Trophoblast cell (in vitro differentiated cells and primary cell): ENCODE data around the gene DERL2.

Experiments used
- DNase-seq, 2 donors: peaks; one replicate each; pipeline ENCODE4 v3.0.0-alpha.2; 2016
- H2AFZ ChIP-seq: 2 replicates; pipeline ENCODE4 v1.6.1; 2013; ENCODE audit warnings: low read length, moderate library complexity, mild to moderate bottlenecking; ENCODE audit not compliant: insufficient read depth, poor library complexity
- H2AK5ac ChIP-seq: 2 replicates; pipeline ENCODE4 v1.6.1; 2013; ENCODE audit warnings: mild to moderate bottlenecking, low read length
- H2BK120ac ChIP-seq: 2 replicates; pipeline ENCODE4 v1.6.1; 2013; ENCODE audit warnings: low read length, mild to moderate bottlenecking, moderate library complexity; ENCODE audit not compliant: insufficient read depth, poor library complexity
- H2BK12ac ChIP-seq: 2 replicates; pipeline ENCODE4 v1.6.1; 2013; ENCODE audit warnings: mild to moderate bottlenecking, low read length, moderate library complexity
- H2BK5ac ChIP-seq: 2 replicates; pipeline ENCODE4 v1.6.1; 2013; ENCODE audit warnings: low read length, low read depth, moderate library complexity, mild to moderate bottlenecking; ENCODE audit not compliant: poor library complexity
- H3K14ac ChIP-seq: 2 replicates; pipeline ENCODE4 v1.6.1; 2013; ENCODE audit warnings: mild to moderate bottlenecking, low read length
- H3K18ac ChIP-seq: 2 replicates; pipeline ENCODE4 v1.6.1; 2013; ENCODE audit warnings: mild to moderate bottlenecking, low read length
- H3K23ac ChIP-seq: 2 replicates; pipeline ENCODE4 v1.6.1; 2013; ENCODE audit warnings: low read length
- H3K27ac ChIP-seq: 2 replicates; pipeline ENCODE4 v1.5.1; 2013; ENCODE audit warnings: low read depth, mild to moderate bottlenecking, inconsistent platforms, low read length, moderate library complexity
- H3K27me3 ChIP-seq: 2 replicates; pipeline ENCODE4 v1.6.1; 2013; ENCODE audit warnings: inconsistent platforms, mild to moderate bottlenecking, low read length, moderate library complexity; ENCODE audit not compliant: insufficient read depth
- H3K36me3 ChIP-seq, 2 experiments: 1 replicate in 1 of 2; 2 replicates in 1 of 2; pipeline ENCODE4 v1.6.1; 2013; ENCODE audit warnings: low read length in 2 of 2, mild to moderate bottlenecking in 2 of 2, moderate library complexity in 1 of 2; ENCODE audit not compliant: insufficient read depth in 2 of 2, control insufficient read depth in 1 of 2
- H3K4ac ChIP-seq: 2 replicates; pipeline ENCODE4 v1.6.1; 2013; ENCODE audit warnings: low read depth, mild to moderate bottlenecking, low read length, moderate library complexity
- H3K4me1 ChIP-seq, 2 experiments: 1 replicate in 1 of 2; 2 replicates in 1 of 2; pipeline ENCODE4 v1.6.1; 2013; ENCODE audit warnings: low read length in 2 of 2, mild to moderate bottlenecking in 2 of 2, moderate library complexity in 1 of 2; ENCODE audit not compliant: insufficient read depth in 2 of 2, control insufficient read depth in 1 of 2
- H3K4me2 ChIP-seq: 2 replicates; pipeline ENCODE4 v1.6.1; 2013; ENCODE audit warnings: inconsistent platforms, mild to moderate bottlenecking, low read length, moderate library complexity
- H3K4me3 ChIP-seq: 2 replicates; pipeline ENCODE4 v1.5.1; 2013; ENCODE audit warnings: mild to moderate bottlenecking, low read depth, low read length, inconsistent platforms
- H3K79me1 ChIP-seq: one replicate; pipeline ENCODE4 v1.6.1; 2013; ENCODE audit warnings: low read length
- H3K79me2 ChIP-seq: 2 replicates; pipeline ENCODE4 v1.6.1; 2013; ENCODE audit warnings: low read length, mild to moderate bottlenecking; ENCODE audit not compliant: control insufficient read depth, insufficient read depth, poor library complexity
- H3K9ac ChIP-seq: 2 replicates; pipeline ENCODE4 v1.6.1; 2013; ENCODE audit warnings: mild to moderate bottlenecking, low read length
- H3K9me3 ChIP-seq: 2 replicates; pipeline ENCODE4 v1.6.1; 2013; ENCODE audit warnings: low read depth, mild to moderate bottlenecking, control low read depth, inconsistent platforms, low read length; ENCODE audit not compliant: insufficient read depth
- H4K12ac ChIP-seq: 2 replicates; pipeline ENCODE4 v1.6.1; 2013; ENCODE audit warnings: low read depth, mild to moderate bottlenecking, low read length, moderate library complexity
- H4K8ac ChIP-seq: 2 replicates; pipeline ENCODE4 v1.6.1; 2013; ENCODE audit warnings: low read depth, mild to moderate bottlenecking, low read length, moderate library complexity
- H4K91ac ChIP-seq: one replicate; pipeline ENCODE4 v1.6.1; 2013; ENCODE audit warnings: low read depth, mild to moderate bottlenecking, low read length, moderate library complexity
- WGBS: extraction: QIAGEN DNeasy Blood & Tissue Kit; methylation state at CpG from one replicate; pipeline ENCODE4 v1.1.7; 2013; ENCODE audit warnings: missing lambda C conversion rate; ENCODE audit not compliant: insufficient read length, insufficient coverage; ENCODE audit errors: extremely low coverage; 5-methylcytosine and 5-hydroxymethylcytosine counted together

The DERL2 gene

GRCh38 chr17:5531085-5531418 lies 45.1 kb upstream of the DERL2 start:
- no peak overlapping the region for H4K8ac ChIP-seq
- H3K4me1 ChIP-seq = peaks cover 7 to 8% of the 10 kb centered on the region in 2 experiments
- H3K9ac ChIP-seq = no peak overlapping the region
- no CpG with 5 or more reads among the region's 4 CpGs for WGBS
- no peak overlapping the region for H4K91ac ChIP-seq
- H2AK5ac ChIP-seq = no peak overlapping the region
- no peak overlapping the region for H2BK120ac ChIP-seq
- no peaks in the 10 kb centered on the region for H3K36me3 ChIP-seq
- H2AFZ ChIP-seq = no peak overlapping the region
- no peak overlapping the region for H4K12ac ChIP-seq
- H3K23ac ChIP-seq = no peak overlapping the region
- no peak overlapping the region for H2BK5ac ChIP-seq
- no peak overlapping the region for H3K14ac ChIP-seq
- no peak overlapping the region for H3K4me3 ChIP-seq
- no peak overlapping the region for H3K18ac ChIP-seq
- peaks cover 5% of the 10 kb centered on the region for H3K79me1 ChIP-seq
- no peak overlapping the region for H2BK12ac ChIP-seq
- H3K4me2 ChIP-seq = no peak overlapping the region
- no peaks in the 10 kb centered on the region for H3K27me3 ChIP-seq
- H3K9me3 ChIP-seq = no peaks in the 10 kb centered on the region
- no peaks in the 10 kb centered on the region for H3K79me2 ChIP-seq
- no peak for DNase-seq
- H3K4ac ChIP-seq = no peak overlapping the region
- no peak overlapping the region for H3K27ac ChIP-seq

GRCh38 chr17:5530265-5531084 lies 44.5 kb upstream of the DERL2 start:
- Histone ChIP-seq H2AK5ac (no peak overlapping the region), H3K18ac (no peak overlapping the region), H3K9ac (no peak overlapping the region), H3K14ac (no peak overlapping the region), H3K27me3 (no peaks in the 10 kb centered on the region), H3K79me1 (peaks cover 5% of the 10 kb centered on the region), H2BK12ac (no peak overlapping the region), H3K9me3 (no peaks in the 10 kb centered on the region), H3K4me1 (peaks cover 7 to 8% of the 10 kb centered on the region in 2 experiments), H3K23ac (no peak overlapping the region), H4K91ac (no peak overlapping the region), H3K79me2 (no peaks in the 10 kb centered on the region), H4K8ac (no peak overlapping the region), H3K4me2 (no peak overlapping the region), H2BK5ac (no peak overlapping the region), H3K4ac (no peak overlapping the region), H2AFZ (no peak overlapping the region), H4K12ac (no peak overlapping the region), H3K36me3 (no peaks in the 10 kb centered on the region), H3K27ac (no peak overlapping the region), H3K4me3 (no peak overlapping the region), H2BK120ac (no peak overlapping the region)
- peak in 1 of 2 donors; percentile 29 for DNase-seq
- WGBS = no CpG with 5 or more reads among the region's 12 CpGs

- Histone ChIP-seq H3K36me3 (no peaks in the 10 kb centered on the region), H3K4ac (no peak overlapping the region), H4K8ac (no peak overlapping the region), H3K23ac (no peak overlapping the region), H3K79me1 (peaks cover 5% of the 10 kb centered on the region), H3K4me1 (peaks cover 7 to 8% of the 10 kb centered on the region in 2 experiments), H2BK12ac (peak overlapping the region; percentile 21), H2AK5ac (peak overlapping the region; percentile 57), H4K12ac (no peak overlapping the region), H3K9me3 (peaks cover 2% of the 10 kb centered on the region), H3K18ac (no peak overlapping the region), H3K27me3 (no peaks in the 10 kb centered on the region), H4K91ac (peak overlapping the region; percentile 86), H2BK120ac (peak overlapping the region; percentile 61), H3K27ac (no peak overlapping the region), H3K14ac (no peak overlapping the region), H3K79me2 (no peaks in the 10 kb centered on the region), H3K4me3 (no peak overlapping the region), H3K4me2 (no peak overlapping the region), H3K9ac (no peak overlapping the region), H2BK5ac (no peak overlapping the region), H2AFZ (no peak overlapping the region)
- DNase-seq = no peak
- no CpG with 5 or more reads among the region's 9 CpGs for WGBS
These were observed 41.7 kb upstream of the DERL2 start for GRCh38 chr17:5527601-5528250.

- Histone ChIP-seq H3K23ac (no peak overlapping the region), H2BK120ac (peak overlapping the region; percentile 62), H2BK12ac (peak overlapping the region; percentile 63), H4K8ac (peak overlapping the region; percentile 49), H2AFZ (peak overlapping the region; percentile 17), H3K4me3 (no peak overlapping the region), H3K36me3 (no peaks in the 10 kb centered on the region), H2AK5ac (peak overlapping the region; percentile 32), H3K4me1 (peaks cover 7 to 8% of the 10 kb centered on the region in 2 experiments), H3K4me2 (no peak overlapping the region), H4K91ac (peak overlapping the region; percentile 86), H3K18ac (peak overlapping the region; percentile 26), H3K4ac (no peak overlapping the region), H3K14ac (peak overlapping the region; percentile 59), H3K79me1 (peaks cover 5% of the 10 kb centered on the region), H3K9me3 (peaks cover 2% of the 10 kb centered on the region), H3K79me2 (no peaks in the 10 kb centered on the region), H3K27me3 (no peaks in the 10 kb centered on the region), H2BK5ac (no peak overlapping the region), H4K12ac (no peak overlapping the region), H3K9ac (no peak overlapping the region), H3K27ac (peak overlapping the region; percentile 8)
- peak; percentile 76 to 85 for DNase-seq
- no CpG with 5 or more reads among the region's 14 CpGs for WGBS
These were observed 41.0 kb upstream of the DERL2 start for GRCh38 chr17:5526821-5527598.
